Neural cell (in vitro differentiated cells): Measurements from ENCODE around the gene DBP. TPM values are rescaled to one million over a fixed set of nuclear protein-coding genes. Genes with fewer than 3 reads are reported as not detected.
"Not testable (repeated sequence)": the region's sequence is repeated elsewhere in the genome, so short reads cannot be mapped to it uniquely, and the experiment has no call there.

Experiments used
- H2AFZ ChIP-seq: fragments of 200-600, 300-800 bp; sonication (generic), shearing (Covaris generic); 2 replicates; pipeline ENCODE4 v1.6.0; 2014; ENCODE audit warnings: low read depth, mild to moderate bottlenecking, antibody characterized with exemption, low read length, moderate library complexity
- H3F3A ChIP-seq: fragments of 200-600 bp; shearing (Covaris generic); 2 replicates; pipeline ENCODE4 v1.6.1; 2016; ENCODE audit warnings: mild to moderate bottlenecking, moderate library complexity, mixed read lengths, antibody characterized with exemption, low read length; ENCODE audit not compliant: insufficient read depth, poor library complexity, severe bottlenecking
- H3K27ac ChIP-seq: fragments of 200-600, 300-800 bp; sonication (generic), shearing (Covaris generic); 2 replicates; pipeline ENCODE4 v1.5.1; 2014; ENCODE audit warnings: mild to moderate bottlenecking, low read length, moderate library complexity
- H3K27me3 ChIP-seq: fragments of 300-800, 200-600 bp; sonication (generic), shearing (Covaris generic); 2 replicates; pipeline ENCODE4 v1.6.0; 2014; ENCODE audit warnings: mild to moderate bottlenecking, low read depth, low read length, moderate library complexity; ENCODE audit not compliant: insufficient read depth
- H3K36me3 ChIP-seq: fragments of 300-800, 200-600 bp; sonication (generic), shearing (Covaris generic); 2 replicates; pipeline ENCODE4 v1.5.1; 2014; ENCODE audit warnings: mild to moderate bottlenecking, antibody characterized with exemption, low read length, moderate library complexity; ENCODE audit not compliant: insufficient read depth
- H3K4me2 ChIP-seq: fragments of 300-800, 200-600 bp; sonication (generic), shearing (Covaris generic); 2 replicates; pipeline ENCODE4 v1.6.0; 2014; ENCODE audit warnings: mild to moderate bottlenecking, low read length
- H3K4me3 ChIP-seq: fragments of 300-800, 200-600 bp; sonication (generic), shearing (Covaris generic); 2 replicates; pipeline ENCODE4 v1.5.1; 2014; ENCODE audit warnings: mild to moderate bottlenecking, low read length, moderate library complexity
- H3K79me2 ChIP-seq: fragments of 200-600 bp; shearing (Covaris generic); replicated peaks from 2 replicates; pipeline ENCODE4 v1.6.0; 2014; ENCODE audit warnings: mild to moderate bottlenecking, low read length, moderate library complexity; ENCODE audit not compliant: insufficient read depth
- H3K9ac ChIP-seq: fragments of 300-800, 200-600 bp; sonication (generic), shearing (Covaris generic); 2 replicates; pipeline ENCODE4 v1.6.1; 2016; ENCODE audit warnings: mild to moderate bottlenecking, low read length, mixed read lengths
- H3K9me2 ChIP-seq: fragments of 200-600 bp; shearing (Covaris generic); 2 replicates; pipeline ENCODE4 v1.6.1; 2016; ENCODE audit warnings: mild to moderate bottlenecking, low read length, mixed read lengths; ENCODE audit not compliant: insufficient read depth
- H3K9me3 ChIP-seq: fragments of 200-600, 300-800 bp; sonication (generic), shearing (Covaris generic); 2 replicates; pipeline ENCODE4 v1.6.1; 2016; ENCODE audit warnings: mild to moderate bottlenecking, mixed run types, low read length, moderate library complexity, mixed read lengths
- H4K20me1 ChIP-seq: fragments of 200-600 bp; shearing (Covaris generic); 2 replicates; pipeline ENCODE4 v1.6.1; 2016; ENCODE audit warnings: mild to moderate bottlenecking, mixed run types; ENCODE audit not compliant: insufficient read depth
- CTCF ChIP-seq: fragments of 450-650 bp; IDR thresholded peaks from 2 replicates; pipeline ENCODE4 v1.5.1; 2014; ENCODE audit warnings: antibody characterized with exemption, mild to moderate bottlenecking, moderate library complexity; ENCODE audit not compliant: poor library complexity, severe bottlenecking
- MXI1 ChIP-seq: fragments of 450-650 bp; conservative IDR thresholded peaks from 2 replicates; pipeline ENCODE4 v1.6.1; 2014; ENCODE audit warnings: antibody characterized with exemption, mild to moderate bottlenecking; ENCODE audit not compliant: poor library complexity, severe bottlenecking
- RAD21 ChIP-seq: fragments of 450-650 bp; conservative IDR thresholded peaks from 2 replicates; pipeline ENCODE4 v1.6.1; 2014; ENCODE audit warnings: antibody characterized with exemption, mild to moderate bottlenecking, moderate library complexity
- REST ChIP-seq: IDR thresholded peaks from 2 replicates; pipeline ENCODE4 v1.6.1; 2012; ENCODE audit warnings: borderline replicate concordance
- SMC3 ChIP-seq: fragments of 450-650 bp; conservative IDR thresholded peaks from 2 replicates; pipeline ENCODE4 v1.6.1; 2014; ENCODE audit warnings: antibody characterized with exemption, mild to moderate bottlenecking, moderate library complexity; ENCODE audit not compliant: poor library complexity
- polyA plus RNA-seq: library from polyadenylated mRNA; depleted of rRNA; stranded (reverse); fragments of >200 nt; gene quantifications from 2 replicates; pipeline ENCODE4 v1.2.3, GENCODE V29; 2014

Gene DBP
- polyA plus RNA-seq, 1 donor from 2014 or later, result 3.6 TPM

GRCh38 chr19:48681127-48681470 is 43.9 kb upstream of the DBP start:
- Histone ChIP-seq H3K9me2 (no peaks in the 10 kb centered on the region), H3K9me3 (no peaks in the 10 kb centered on the region), H3K36me3 (no peaks in the 10 kb centered on the region), H3K9ac (no peak overlapping the region), H3K79me2 (no peaks in the 10 kb centered on the region), H2AFZ (no peak overlapping the region), H3K4me2 (no peak overlapping the region), H3K27me3 (no peaks in the 10 kb centered on the region), H3K4me3 (no peak overlapping the region), H4K20me1 (no peaks in the 10 kb centered on the region), H3F3A (no peaks in the 10 kb centered on the region), H3K27ac (no peak overlapping the region)
- TF ChIP-seq SMC3 (no peak), CTCF (no peak), RAD21 (no peak), MXI1 (no peak)

GRCh38 chr19:48680436-48681126 is 43.4 kb upstream of the DBP start:
- Histone ChIP-seq H3K9me2 (no peaks in the 10 kb centered on the region), H3K9me3 (no peaks in the 10 kb centered on the region), H3K9ac (no peak overlapping the region), H4K20me1 (no peaks in the 10 kb centered on the region), H3F3A (no peaks in the 10 kb centered on the region), H2AFZ (no peak overlapping the region), H3K79me2 (no peaks in the 10 kb centered on the region), H3K4me3 (no peak overlapping the region), H3K4me2 (no peak overlapping the region), H3K27ac (no peak overlapping the region), H3K27me3 (no peaks in the 10 kb centered on the region), H3K36me3 (no peaks in the 10 kb centered on the region)
- TF ChIP-seq SMC3 (no peak), REST (no peak), MXI1 (no peak), CTCF (no peak)

- H3K27me3 ChIP-seq, H3K9me3 ChIP-seq, H4K20me1 ChIP-seq, H3K4me3 ChIP-seq, H3K4me2 ChIP-seq, H3F3A ChIP-seq, H3K79me2 ChIP-seq, H2AFZ ChIP-seq, H3K36me3 ChIP-seq, H3K9ac ChIP-seq, H3K27ac ChIP-seq, H3K9me2 ChIP-seq: not testable (repeated sequence)
Measured at GRCh38 chr19:48680006-48680405, 42.8 kb upstream of the DBP start.
